ENCODE results near the gene HECTD4.
"Not testable (repeated sequence)": the region's sequence is repeated elsewhere in the genome, so short reads cannot be mapped to it uniquely, and the experiment has no call there.

HECTD4 gene

DNA sequence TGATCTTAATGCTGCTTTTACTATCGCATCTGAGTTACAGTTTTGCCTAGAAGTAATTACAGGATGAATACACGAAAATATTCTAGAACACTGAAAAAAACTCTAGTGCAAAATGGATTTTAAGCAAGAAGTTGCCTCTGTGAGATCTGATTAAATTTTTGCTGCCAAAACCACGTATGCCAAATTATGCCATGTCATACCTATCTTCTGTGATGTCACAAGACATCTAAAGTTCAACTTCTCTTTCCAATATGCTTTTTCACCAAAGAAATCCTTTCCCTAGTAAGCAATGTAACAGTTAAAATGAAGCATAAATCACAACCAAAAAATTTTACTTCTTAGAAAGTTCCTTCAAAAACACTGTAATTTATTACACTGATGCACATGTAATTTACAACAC is 39.6 kb downstream of the HECTD4 start:
- no peak overlapping the region for H3K4me2 ChIP-seq (ENCODE audit: low read length)
- no peaks in the 10 kb centered on the region for H3K9me2 ChIP-seq (ENCODE audit: low read depth, low read length)
- H2AFZ ChIP-seq (ENCODE audit: low read length), result no peak overlapping the region
- peaks cover 6% of the 10 kb centered on the region for H3K36me3 ChIP-seq (ENCODE audit: insufficient read depth, low read length)
- H3K27ac ChIP-seq (ENCODE audit: low read depth, low read length, poor library complexity, severe bottlenecking), result no peak overlapping the region
- H3K9me3 ChIP-seq (ENCODE audit: low read length), result no peaks in the 10 kb centered on the region
- no peak for TF ChIP-seq EZH2 (IDR thresholded peaks at IDR 0.05; ENCODE audit: borderline replicate concordance, low read length)
- no peak for TF ChIP-seq CTCF (IDR thresholded peaks at IDR 0.05; ENCODE audit: low read length)
- H3K27me3 ChIP-seq (ENCODE audit: insufficient read depth, low read length), result no peaks in the 10 kb centered on the region
- H3K79me2 ChIP-seq (ENCODE audit: insufficient read depth, low read length), result peaks cover 57% of the 10 kb centered on the region
- H3K9ac ChIP-seq (ENCODE audit: low read length), result no peak overlapping the region
- H3F3A ChIP-seq (ENCODE audit: insufficient read depth, low read length), result no peaks in the 10 kb centered on the region
- peaks cover 24% of the 10 kb centered on the region for H3K4me1 ChIP-seq (ENCODE audit: insufficient read depth, low read length, severe bottlenecking)
- no peaks in the 10 kb centered on the region for H4K20me1 ChIP-seq (ENCODE audit: insufficient read depth, low read length)
- H3K4me3 ChIP-seq (ENCODE audit: low read depth, low read length, poor library complexity, severe bottlenecking), result no peak overlapping the region

DNA sequence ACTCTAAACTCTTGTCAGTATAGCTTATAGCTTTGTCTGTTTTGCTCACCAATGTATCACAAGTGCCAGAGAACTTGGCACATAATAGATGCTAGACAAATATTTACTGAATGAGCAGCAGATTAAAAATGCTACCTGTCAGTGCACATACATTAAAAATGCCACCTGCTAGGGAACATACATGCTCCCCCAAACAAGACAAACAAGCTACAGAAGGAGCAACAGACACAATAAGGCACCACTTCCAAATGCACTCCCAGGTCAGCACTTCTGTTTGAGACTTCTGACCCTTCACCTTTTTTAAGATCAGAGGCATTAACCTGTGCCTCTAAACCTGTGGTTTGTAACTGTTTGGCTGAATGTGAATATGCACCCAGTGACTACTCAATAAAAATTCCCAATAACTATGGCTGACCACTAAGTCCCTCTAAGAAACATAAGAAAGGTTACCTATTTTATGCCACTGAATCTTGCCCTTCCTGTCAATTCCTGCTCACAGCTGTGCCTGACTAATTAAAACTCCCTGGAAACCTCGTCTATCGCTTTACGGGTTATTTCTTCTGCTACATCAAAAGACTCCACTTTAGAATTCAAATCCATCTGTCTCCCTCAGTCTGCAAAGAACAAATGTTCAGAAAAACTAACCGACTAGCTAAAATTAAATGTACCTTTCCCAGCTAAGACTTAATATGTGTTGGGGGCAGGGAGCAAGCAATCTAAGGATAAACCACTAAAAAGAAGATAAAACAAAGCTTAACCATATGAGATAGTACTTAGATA is 41.0 kb downstream of the HECTD4 start:
- peaks cover 58% of the 10 kb centered on the region for H3K79me2 ChIP-seq (ENCODE audit: insufficient read depth, low read length)
- no peak overlapping the region for H3K9ac ChIP-seq (ENCODE audit: low read length)
- no peaks in the 10 kb centered on the region for H3K9me3 ChIP-seq (ENCODE audit: low read length)
- TF ChIP-seq EZH2 (IDR thresholded peaks at IDR 0.05; ENCODE audit: borderline replicate concordance, low read length) (no peak), CTCF (IDR thresholded peaks at IDR 0.05; ENCODE audit: low read length) (no peak)
- H3K4me1 ChIP-seq (ENCODE audit: insufficient read depth, low read length, severe bottlenecking), result peaks cover 24% of the 10 kb centered on the region
- H4K20me1 ChIP-seq (ENCODE audit: insufficient read depth, low read length), result no peaks in the 10 kb centered on the region
- no peaks in the 10 kb centered on the region for H3K9me2 ChIP-seq (ENCODE audit: low read depth, low read length)
- H3K36me3 ChIP-seq (ENCODE audit: insufficient read depth, low read length), result peaks cover 6% of the 10 kb centered on the region
- H3F3A ChIP-seq (ENCODE audit: insufficient read depth, low read length), result no peaks in the 10 kb centered on the region
- no peak overlapping the region for H3K4me3 ChIP-seq (ENCODE audit: low read depth, low read length, poor library complexity, severe bottlenecking)
- no peak overlapping the region for H2AFZ ChIP-seq (ENCODE audit: low read length)
- no peaks in the 10 kb centered on the region for H3K27me3 ChIP-seq (ENCODE audit: insufficient read depth, low read length)
- no peak overlapping the region for H3K27ac ChIP-seq (ENCODE audit: low read depth, low read length, poor library complexity, severe bottlenecking)
- H3K4me2 ChIP-seq (ENCODE audit: low read length), result no peak overlapping the region

GRCh38 chr12:112340230-112340629 is 42.0 kb downstream of the HECTD4 start:
- Histone ChIP-seq H3K36me3 (ENCODE audit: insufficient read depth, low read length) (peaks cover 6% of the 10 kb centered on the region), H3K4me1 (ENCODE audit: insufficient read depth, low read length, severe bottlenecking) (peaks cover 16% of the 10 kb centered on the region), H3K4me2 (ENCODE audit: low read length) (no peak overlapping the region), H3K9me2 (ENCODE audit: low read depth, low read length) (no peaks in the 10 kb centered on the region), H3K9me3 (ENCODE audit: low read length) (no peaks in the 10 kb centered on the region), H3K27me3 (ENCODE audit: insufficient read depth, low read length) (no peaks in the 10 kb centered on the region), H4K20me1 (ENCODE audit: insufficient read depth, low read length) (no peaks in the 10 kb centered on the region), H3F3A (ENCODE audit: insufficient read depth, low read length) (no peaks in the 10 kb centered on the region), H3K27ac (ENCODE audit: low read depth, low read length, poor library complexity, severe bottlenecking) (no peak overlapping the region), H3K4me3 (ENCODE audit: low read depth, low read length, poor library complexity, severe bottlenecking) (no peak overlapping the region), H2AFZ (ENCODE audit: low read length) (no peak overlapping the region), H3K9ac (ENCODE audit: low read length) (no peak overlapping the region), H3K79me2 (ENCODE audit: insufficient read depth, low read length) (peaks cover 60% of the 10 kb centered on the region)
- TF ChIP-seq EZH2 (IDR thresholded peaks at IDR 0.05; ENCODE audit: borderline replicate concordance, low read length), result no peak
- no peak for TF ChIP-seq CTCF (IDR thresholded peaks at IDR 0.05; ENCODE audit: low read length)

GRCh38 chr12:112334999-112335398 is 47.2 kb downstream of the HECTD4 start:
- H3F3A ChIP-seq (ENCODE audit: insufficient read depth, low read length); H3K27me3 ChIP-seq (ENCODE audit: insufficient read depth, low read length); H3K4me3 ChIP-seq (ENCODE audit: low read depth, low read length, poor library complexity, severe bottlenecking); H3K9ac ChIP-seq (ENCODE audit: low read length); H2AFZ ChIP-seq (ENCODE audit: low read length); H3K4me1 ChIP-seq (ENCODE audit: insufficient read depth, low read length, severe bottlenecking); H3K4me2 ChIP-seq (ENCODE audit: low read length); H3K27ac ChIP-seq (ENCODE audit: low read depth, low read length, poor library complexity, severe bottlenecking); H3K36me3 ChIP-seq (ENCODE audit: insufficient read depth, low read length); H3K9me2 ChIP-seq (ENCODE audit: low read depth, low read length); H3K9me3 ChIP-seq (ENCODE audit: low read length); H4K20me1 ChIP-seq (ENCODE audit: insufficient read depth, low read length): not testable (repeated sequence)
- H3K79me2 ChIP-seq (ENCODE audit: insufficient read depth, low read length), result peaks cover 31% of the 10 kb centered on the region
